A549 (cell line): ENCODE data around the gene FHIT. TPM values are rescaled to one million over a fixed set of nuclear protein-coding genes. Genes with fewer than 3 reads are reported as not detected.

Experiments
- ATAC-seq, 2 experiments: fragments of 200-7000 bp in 1 of 2; fragments of >200 bp in 1 of 2; cut with Nextera tagmentation in 1 of 2; cut with Tn5 transposase in 1 of 2; 3 replicates each; pipeline versions ENCODE4 v1.8.0 to v1.9.1; 2018 to 2020; ENCODE audit warnings: mild to moderate bottlenecking in 1 of 2, moderate library complexity in 1 of 2
- CTCF ChIA-PET: fragments of 300-600 bp; sonication (Branson Sonifier 250); formaldehyde crosslinking; extraction: SDS; loops from one replicate; lab custom pipeline; 2021; ENCODE audit warnings: antibody characterized with exemption, inconsistent platforms; lab: Yijun Ruan, JAX
- POLR2A ChIA-PET: fragments of 350-600 bp; formaldehyde crosslinking; extraction: SDS; loops from one replicate; lab custom pipeline; 2021; ENCODE audit warnings: antibody characterized with exemption, inconsistent platforms; lab: Yijun Ruan, JAX
- DNase-seq, 2 experiments: peaks; one replicate each; pipeline versions ENCODE4 v3.0.0 to v3.0.0-alpha.2; 2011 to 2016; ENCODE audit warnings: low read depth in 1 of 2, low spot score in 1 of 2
- FAIRE-seq: peaks from 2 replicates; lab custom pipeline; 2011; peaks lifted over from hg19 to GRCh38; lab: Jason Lieb, UNC
- H3K27ac ChIP-seq, 2 experiments: fragments of >200 bp; sonication (Bioruptor Twin); formaldehyde crosslinking; 3 replicates each; pipeline ENCODE4 v1.5.1; 2016 to 2017
- H3K4me1 ChIP-seq: fragments of >200 bp; sonication (Bioruptor Twin); formaldehyde crosslinking; 3 replicates; pipeline ENCODE4 v1.6.1; 2016
- H3K4me2 ChIP-seq: fragments of >200 bp; sonication (Bioruptor Twin); formaldehyde crosslinking; 3 replicates; pipeline ENCODE4 v1.6.1; 2016
- H3K4me3 ChIP-seq: fragments of >200 bp; sonication (Bioruptor Twin); formaldehyde crosslinking; 3 replicates; pipeline ENCODE4 v1.5.1; 2016
- H3K9me3 ChIP-seq: fragments of >200 bp; sonication (Bioruptor Twin); formaldehyde crosslinking; 3 replicates; pipeline ENCODE4 v1.6.1; 2016
- BHLHE40 ChIP-seq: IDR thresholded peaks from 2 replicates; pipeline ENCODE4 v1.6.1; 2012; ENCODE audit warnings: low read depth, low read length, inconsistent platforms
- CHD2 ChIP-seq: fragments of 150-350 bp; IDR thresholded peaks from 2 replicates; pipeline ENCODE4 v1.6.1; 2014; ENCODE audit warnings: low read length; ENCODE audit not compliant: partially characterized antibody
- CHD4 ChIP-seq: fragments of 200-600 bp; sonication (generic); IDR thresholded peaks from 2 replicates; pipeline ENCODE4 v1.6.1; 2016; ENCODE audit warnings: antibody characterized with exemption, mild to moderate bottlenecking, borderline replicate concordance
- E2F6 ChIP-seq: IDR thresholded peaks from 2 replicates; pipeline ENCODE4 v1.6.1; 2012; ENCODE audit warnings: low read depth, borderline replicate concordance
- FOSL2 ChIP-seq, 2 experiments: fragments of 450-650 bp in 1 of 2; fragments of >200 bp in 1 of 2; sonication (Bioruptor Twin) in 1 of 2; formaldehyde crosslinking; IDR thresholded peaks; 2 replicates each; pipeline versions ENCODE4 v1.5.0 to v1.6.1; 2016 to 2020; ENCODE audit warnings: mild to moderate bottlenecking in 1 of 2, moderate library complexity in 1 of 2
- FOXS1 ChIP-seq: fragments of 250-450 bp; sonication (Bioruptor Pico); IDR thresholded peaks from 2 replicates; pipeline ENCODE4 v1.5.0; 2020; ENCODE audit warnings: mild to moderate bottlenecking, moderate library complexity
- GATA3 ChIP-seq: IDR thresholded peaks from 2 replicates; pipeline ENCODE4 v1.6.1; 2012; ENCODE audit warnings: borderline replicate concordance
- HOXA7 ChIP-seq: fragments of 250-450 bp; sonication (Bioruptor Pico); IDR thresholded peaks from 2 replicates; pipeline ENCODE4 v1.5.0; 2020; ENCODE audit warnings: mild to moderate bottlenecking, moderate library complexity
- KDM5A ChIP-seq: fragments of 200-600 bp; sonication (generic); IDR thresholded peaks from 2 replicates; pipeline ENCODE4 v1.6.1; 2016; ENCODE audit warnings: antibody characterized with exemption, mild to moderate bottlenecking
- MAZ ChIP-seq: fragments of 150-350 bp; IDR thresholded peaks from 2 replicates; pipeline ENCODE4 v1.6.1; 2014; ENCODE audit warnings: antibody characterized with exemption, low read depth, low read length, borderline replicate concordance
- MYC ChIP-seq: IDR thresholded peaks from 2 replicates; pipeline ENCODE4 v1.6.1; 2012; ENCODE audit warnings: mild to moderate bottlenecking, inconsistent platforms, low read length, improper control_type of control experiment, borderline replicate concordance
- NR3C1 ChIP-seq: fragments of >200 bp; sonication (Bioruptor Twin); formaldehyde crosslinking; IDR thresholded peaks from 3 replicates; pipeline ENCODE4 v1.6.1; 2017
- PHF8 ChIP-seq: fragments of 200-600 bp; sonication (generic); IDR thresholded peaks from 2 replicates; pipeline ENCODE4 v1.6.1; 2016; ENCODE audit warnings: low read depth, mild to moderate bottlenecking, antibody characterized with exemption, moderate library complexity, borderline replicate concordance
- POLR2A ChIP-seq: IDR thresholded peaks from 2 replicates; pipeline ENCODE4 v1.6.1; 2012; ENCODE audit warnings: mild to moderate bottlenecking, low read length
- POLR2AphosphoS2 ChIP-seq: conservative IDR thresholded peaks from 2 replicates; pipeline ENCODE4 v1.6.1; 2012; ENCODE audit warnings: low read length, improper control_type of control experiment, inconsistent platforms
- RFX5 ChIP-seq: fragments of 450-650 bp; IDR thresholded peaks from 2 replicates; pipeline ENCODE4 v1.7.1; 2014; ENCODE audit warnings: antibody characterized with exemption, mild to moderate bottlenecking, moderate library complexity
- SREBF2 ChIP-seq: fragments of 450-650 bp; IDR thresholded peaks from 2 replicates; pipeline ENCODE4 v1.6.1; 2014; ENCODE audit warnings: mild to moderate bottlenecking, moderate library complexity
- ZSCAN20 ChIP-seq: fragments of 250-450 bp; sonication (Bioruptor Pico); IDR thresholded peaks from 2 replicates; pipeline ENCODE4 v1.8.0; 2022; ENCODE audit warnings: mild to moderate bottlenecking, moderate library complexity
- WGBS: methylation state at CpG from one replicate; pipeline ENCODE4 v1.1.6; 2017; ENCODE audit errors: missing lambda C conversion rate; 5-methylcytosine and 5-hydroxymethylcytosine counted together
- polyA plus RNA-seq, 4 experiments: library from polyadenylated mRNA; depleted of rRNA in 3 of 4; stranded (reverse); fragments of >200 nt; fragmentation: RNase III in 1 of 4; extraction: RNeasy Plus Mini Kit Qiagen cat#74134 plus additional on column Dnase treatment in 1 of 4; gene quantifications; 2 replicates in 3 of 4; 3 replicates in 1 of 4; pipeline ENCODE4 v1.2.3, GENCODE V29; 2011 to 2017
- TF ChIP-seq, protein P1 (sequence below): fragments of 450-650 bp; IDR thresholded peaks from 2 replicates; pipeline ENCODE4 v1.6.1; 2014; ENCODE audit warnings: antibody characterized with exemption
- TF ChIP-seq, protein P2 (sequence below): fragments of 250-450 bp; sonication (Bioruptor Pico); IDR thresholded peaks from 2 replicates; pipeline ENCODE4 v1.5.0; 2021; ENCODE audit warnings: mild to moderate bottlenecking, moderate library complexity, borderline replicate concordance

Gene FHIT
- polyA plus RNA-seq, 2 of the 4 experiments (the other 2 are of a cell fraction), result 0.76 to 0.92 TPM

- ChIA-PET POLR2A (no interaction called here), CTCF (no interaction called here)
- no peak for ATAC-seq
- no peak overlapping the region for H3K27ac ChIP-seq
- no peaks in the 10 kb centered on the region for H3K9me3 ChIP-seq
- H3K4me3 ChIP-seq, result no peak overlapping the region
- no peak overlapping the region for H3K4me2 ChIP-seq
- TF ChIP-seq, protein P1, sequence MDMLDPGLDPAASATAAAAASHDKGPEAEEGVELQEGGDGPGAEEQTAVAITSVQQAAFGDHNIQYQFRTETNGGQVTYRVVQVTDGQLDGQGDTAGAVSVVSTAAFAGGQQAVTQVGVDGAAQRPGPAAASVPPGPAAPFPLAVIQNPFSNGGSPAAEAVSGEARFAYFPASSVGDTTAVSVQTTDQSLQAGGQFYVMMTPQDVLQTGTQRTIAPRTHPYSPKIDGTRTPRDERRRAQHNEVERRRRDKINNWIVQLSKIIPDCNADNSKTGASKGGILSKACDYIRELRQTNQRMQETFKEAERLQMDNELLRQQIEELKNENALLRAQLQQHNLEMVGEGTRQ, result no peak
- TF ChIP-seq CHD4 (no peak), SREBF2 (no peak), KDM5A (no peak), GATA3 (no peak), HOXA7 (no peak), FOSL2 (IDR thresholded peaks at IDR 0.05) (no peak), FOSL2 (CRISPR knock-in tag; IDR thresholded peaks at IDR 0.05) (no peak), PHF8 (no peak), FOXS1 (CRISPR knock-in tag) (no peak), MAZ (no peak), RFX5 (no peak), NR3C1 (no peak)
- no peak for DNase-seq
- WGBS, result 0% methylated on average over 1 of the region's 1 CpG
- H3K4me1 ChIP-seq, result no peaks in the 10 kb centered on the region
- FAIRE-seq, result no peak
These were observed 1174.9 kb downstream of the FHIT start for GRCh38 chr3:60076331-60076730.

GRCh38 chr3:60073942-60074341 is 1177.3 kb downstream of the FHIT start:
- FAIRE-seq (no peak), DNase-seq (no peak), ATAC-seq (no peak)
- POLR2A ChIA-PET, result no interaction called here
- Histone ChIP-seq H3K27ac (no peak overlapping the region), H3K4me3 (no peak overlapping the region), H3K4me2 (no peak overlapping the region), H3K4me1 (no peaks in the 10 kb centered on the region), H3K9me3 (no peaks in the 10 kb centered on the region)
- no peak for TF ChIP-seq ZSCAN20 (CRISPR knock-in tag)
- CTCF ChIA-PET, result interaction anchor here (0.7 kb wide), 1 partner anchor 1221 kb away, joined by 3 read pairs; no protein-coding TSS in a partner anchor

DNA sequence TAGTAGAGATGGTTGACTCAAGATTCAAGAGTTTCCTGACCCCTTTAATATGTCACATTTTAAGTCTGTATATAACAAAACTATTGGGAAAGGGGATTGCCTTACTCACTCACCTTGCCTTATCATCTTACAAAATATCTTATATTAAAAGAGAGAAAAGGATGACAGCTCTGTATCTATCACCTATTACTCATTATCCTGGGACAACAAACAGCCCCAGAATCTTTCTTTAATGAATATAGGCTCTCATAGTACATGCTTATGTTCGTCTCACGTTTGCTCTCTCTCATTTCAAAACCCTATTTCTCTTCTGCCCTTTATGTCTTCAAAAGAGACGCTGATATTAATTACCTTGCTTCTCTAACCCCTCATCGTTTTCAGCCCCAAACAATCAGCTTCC is 1178.0 kb downstream of the FHIT start:
- DNase-seq (no peak), FAIRE-seq (no peak), ATAC-seq (no peak)
- Histone ChIP-seq H3K4me1 (no peaks in the 10 kb centered on the region), H3K4me2 (no peak overlapping the region), H3K27ac (no peak overlapping the region), H3K4me3 (no peak overlapping the region), H3K9me3 (no peaks in the 10 kb centered on the region)
- ChIA-PET CTCF (no interaction called here), POLR2A (no interaction called here)
- no peak for TF ChIP-seq MYC
- 2% methylated on average over 4 of the region's 4 CpGs for WGBS

DNA sequence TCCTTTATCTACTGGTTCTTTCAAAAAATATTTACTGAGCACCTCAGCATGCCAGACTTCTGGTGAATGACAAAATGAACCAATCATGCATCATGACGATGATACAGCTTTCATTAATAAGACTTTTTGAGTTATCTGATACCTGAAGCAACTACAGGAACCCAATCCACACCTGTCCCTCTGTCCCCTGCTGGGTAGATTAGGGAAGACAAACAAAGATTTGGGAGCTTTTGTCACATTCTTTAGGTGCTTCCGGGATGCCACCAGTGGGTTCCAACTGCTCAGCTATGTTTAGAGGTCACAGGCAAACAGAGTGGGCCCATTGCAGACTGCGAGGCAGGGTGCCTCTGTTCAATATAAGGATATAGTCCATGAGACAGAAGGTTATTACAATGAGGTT is 1180.9 kb downstream of the FHIT start:
- Histone ChIP-seq H3K27ac (no peak overlapping the region), H3K4me2 (no peak overlapping the region), H3K4me3 (no peak overlapping the region), H3K9me3 (no peaks in the 10 kb centered on the region), H3K4me1 (no peaks in the 10 kb centered on the region)
- FAIRE-seq (no peak), DNase-seq (no peak), ATAC-seq (no peak)
- TF ChIP-seq POLR2AphosphoS2 (no peak), BHLHE40 (no peak), RFX5 (no peak), CHD2 (no peak), MYC (no peak), E2F6 (no peak), POLR2A (no peak), FOSL2 (IDR thresholded peaks at IDR 0.05) (no peak), FOSL2 (CRISPR knock-in tag; IDR thresholded peaks at IDR 0.05) (no peak)
- TF ChIP-seq, protein P2, sequence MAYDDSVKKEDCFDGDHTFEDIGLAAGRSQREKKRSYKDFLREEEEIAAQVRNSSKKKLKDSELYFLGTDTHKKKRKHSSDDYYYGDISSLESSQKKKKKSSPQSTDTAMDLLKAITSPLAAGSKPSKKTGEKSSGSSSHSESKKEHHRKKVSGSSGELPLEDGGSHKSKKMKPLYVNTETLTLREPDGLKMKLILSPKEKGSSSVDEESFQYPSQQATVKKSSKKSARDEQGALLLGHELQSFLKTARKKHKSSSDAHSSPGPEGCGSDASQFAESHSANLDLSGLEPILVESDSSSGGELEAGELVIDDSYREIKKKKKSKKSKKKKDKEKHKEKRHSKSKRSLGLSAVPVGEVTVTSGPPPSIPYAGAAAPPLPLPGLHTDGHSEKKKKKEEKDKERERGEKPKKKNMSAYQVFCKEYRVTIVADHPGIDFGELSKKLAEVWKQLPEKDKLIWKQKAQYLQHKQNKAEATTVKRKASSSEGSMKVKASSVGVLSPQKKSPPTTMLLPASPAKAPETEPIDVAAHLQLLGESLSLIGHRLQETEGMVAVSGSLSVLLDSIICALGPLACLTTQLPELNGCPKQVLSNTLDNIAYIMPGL (CRISPR knock-in tag), result no peak
- ChIA-PET CTCF (no interaction called here), POLR2A (no interaction called here)
- 12% methylated on average over 3 of the region's 3 CpGs for WGBS
